Endometrial microvascular endothelial cells (primary cell): ENCODE results near the gene WNK2. TPM values are rescaled to one million over a fixed set of nuclear protein-coding genes. Genes with fewer than 3 reads are reported as not detected.

Experiments used
- in situ Hi-C: cut with HindIII; loops from 2 replicates; pipeline ENCODE4 v1.10.0; 2017; ENCODE audit warnings: low sequenced_read_pairs, low pct_unique_long_range_greater_than_20kb; ENCODE audit errors: inconsistent ontology term
- total RNA-seq: library from RNA; depleted of rRNA; stranded (reverse); fragments of >200 nt; gene quantifications from one replicate; pipeline ENCODE4 v1.2.3, GENCODE V29; 2015; ENCODE audit errors: inconsistent ontology term

WNK2 gene
- total RNA-seq, 1 donor from 2014 or later: not detected

- in situ Hi-C loops: no loop called here
Measured at GRCh38 chr9:93228453-93228852, 44.5 kb downstream of the WNK2 start.

GRCh38 chr9:93229636-93230035 is 45.7 kb downstream of the WNK2 start:
- in situ Hi-C loops: no loop called here

GRCh38 chr9:93230185-93230584 is 46.2 kb downstream of the WNK2 start:
- in situ Hi-C loops: no loop called here

GRCh38 chr9:93230601-93231000 is 46.7 kb downstream of the WNK2 start:
- in situ Hi-C loops: no loop called here

GRCh38 chr9:93231121-93231694 is 47.3 kb downstream of the WNK2 start:
- in situ Hi-C loops: no loop called here

- in situ Hi-C loops: no loop called here
Measured at GRCh38 chr9:93231716-93232115, 47.8 kb downstream of the WNK2 start.

- in situ Hi-C loops: no loop called here
Measured at GRCh38 chr9:93232388-93232960, 48.5 kb downstream of the WNK2 start.

GRCh38 chr9:93233033-93233432 is 49.1 kb downstream of the WNK2 start:
- in situ Hi-C loops: no loop called here

GRCh38 chr9:93234600-93234999 is 50.7 kb downstream of the WNK2 start:
- in situ Hi-C loops: no loop called here

GRCh38 chr9:93235300-93235960 is 51.5 kb downstream of the WNK2 start:
- in situ Hi-C loops: no loop called here

- in situ Hi-C loops: no loop called here
Measured at GRCh38 chr9:93236541-93237206, 52.7 kb downstream of the WNK2 start.

GRCh38 chr9:93237540-93237939 is 53.6 kb downstream of the WNK2 start:
- in situ Hi-C loops: no loop called here

GRCh38 chr9:93238953-93239925 is 55.3 kb downstream of the WNK2 start:
- in situ Hi-C loops: no loop called here

GRCh38 chr9:93240891-93241334 is 57.0 kb downstream of the WNK2 start:
- in situ Hi-C loops: no loop called here

GRCh38 chr9:93243112-93243511 is 59.2 kb downstream of the WNK2 start:
- in situ Hi-C loops: no loop called here

- in situ Hi-C loops: no loop called here
Measured at GRCh38 chr9:93244101-93244500, 60.2 kb downstream of the WNK2 start.

GRCh38 chr9:93244510-93245436 is 60.8 kb downstream of the WNK2 start:
- in situ Hi-C loops: no loop called here

- in situ Hi-C loops: no loop called here
Measured at GRCh38 chr9:93245437-93245970, 61.6 kb downstream of the WNK2 start.
